Neutrophil (primary cell): ENCODE data around the gene WNT5A.

Source experiments
- H3K27ac ChIP-seq: fragments of 200-600 bp; sonication (generic); 2 replicates; pipeline ENCODE4 v1.5.1; 2016; ENCODE audit warnings: mild to moderate bottlenecking, moderate library complexity
- H3K27me3 ChIP-seq: fragments of 200-600 bp; sonication (generic); 2 replicates; pipeline ENCODE4 v1.6.0; 2016; ENCODE audit warnings: mild to moderate bottlenecking
- H3K36me3 ChIP-seq: fragments of 200-600 bp; sonication (generic); 2 replicates; pipeline ENCODE4 v1.5.1; 2017
- H3K4me1 ChIP-seq, 2 experiments: fragments of 200-600 bp in 1 of 2; sonication (generic) in 1 of 2; 1 replicate in 1 of 2; 2 replicates in 1 of 2; pipeline versions ENCODE4 v1.5.1 to v1.6.1; 2013 to 2016; ENCODE audit warnings: low read depth in 1 of 2, low read length in 1 of 2, mild to moderate bottlenecking in 1 of 2, moderate library complexity in 1 of 2; ENCODE audit not compliant: control insufficient read depth in 1 of 2, insufficient read depth in 1 of 2
- H3K4me3 ChIP-seq, 2 experiments: fragments of 200-600 bp in 1 of 2; sonication (generic) in 1 of 2; 1 replicate in 1 of 2; 2 replicates in 1 of 2; pipeline ENCODE4 v1.5.1; 2013 to 2016; ENCODE audit warnings: low read depth in 1 of 2, low read length in 1 of 2, mild to moderate bottlenecking in 1 of 2, moderate library complexity in 1 of 2
- H3K9me3 ChIP-seq: fragments of 200-600 bp; sonication (generic); 2 replicates; pipeline ENCODE4 v1.5.1; 2016
- CTCF ChIP-seq: fragments of 200-600 bp; sonication (generic); IDR thresholded peaks from 2 replicates; pipeline ENCODE4 v1.5.1; 2016; ENCODE audit warnings: antibody characterized with exemption

WNT5A gene

GRCh38 chr3:55484191-55484689, 2.9 kb downstream of the WNT5A start:
- Histone ChIP-seq H3K36me3 (no peaks in the 10 kb centered on the region), H3K27me3 (peaks cover 100% of the 10 kb centered on the region), H3K4me3 (no peak overlapping the region), H3K4me1 (peaks cover 6 to 14% of the 10 kb centered on the region in 2 experiments), H3K27ac (no peak overlapping the region), H3K9me3 (no peaks in the 10 kb centered on the region)
- no peak for TF ChIP-seq CTCF

- Histone ChIP-seq H3K4me3 (no peak overlapping the region), H3K9me3 (no peaks in the 10 kb centered on the region)
These were observed 3.7 kb downstream of the WNT5A start for GRCh38 chr3:55483196-55484095.

GRCh38 chr3:55482496-55483195, 4.5 kb downstream of the WNT5A start:
- peaks cover 100% of the 10 kb centered on the region for H3K27me3 ChIP-seq
- no peak overlapping the region for H3K27ac ChIP-seq
- H3K36me3 ChIP-seq = no peaks in the 10 kb centered on the region
- no peak overlapping the region for H3K4me3 ChIP-seq
- H3K4me1 ChIP-seq = peaks cover 1 to 10% of the 10 kb centered on the region in 2 experiments
- H3K9me3 ChIP-seq = no peaks in the 10 kb centered on the region
- no peak for TF ChIP-seq CTCF

More at GRCh38 chr3:55483196-55484095, 3.7 kb downstream of the WNT5A start:
- Histone ChIP-seq H3K27me3 (peaks cover 100% of the 10 kb centered on the region), H3K27ac (no peak overlapping the region), H3K36me3 (no peaks in the 10 kb centered on the region), H3K4me1 (peaks cover 6 to 12% of the 10 kb centered on the region in 2 experiments)
- TF ChIP-seq CTCF = no peak

- no peaks in the 10 kb centered on the region for H3K36me3 ChIP-seq
- H3K4me1 ChIP-seq = peaks cover 0 to 2% of the 10 kb centered on the region in 2 experiments
- TF ChIP-seq CTCF = no peak
- no peak overlapping the region for H3K4me3 ChIP-seq
- H3K27me3 ChIP-seq = peaks cover 100% of the 10 kb centered on the region
- no peaks in the 10 kb centered on the region for H3K9me3 ChIP-seq
- H3K27ac ChIP-seq = no peak overlapping the region
These were observed 5.2 kb downstream of the WNT5A start for GRCh38 chr3:55481744-55482495.
